WTC11 (cell line): ENCODE results near the gene F13A1. TPM values are rescaled to one million over a fixed set of nuclear protein-coding genes. Genes with fewer than 3 reads are reported as not detected.

Experiments used
- ATAC-seq: fragments of 200-7000 bp; cut with Tn5 transposase; 2 replicates; pipeline ENCODE4 v1.10.0; 2021; ENCODE audit warnings: mild to moderate bottlenecking, moderate library complexity
- CTCF ChIA-PET: fragments of 300-600 bp; sonication (Branson Sonifier 250); formaldehyde crosslinking; loops from one replicate; lab custom pipeline; 2021; ENCODE audit warnings: antibody characterized with exemption; lab: Charles Lee
- POLR2A ChIA-PET: fragments of 350-600 bp; sonication (Branson Sonifier 250); formaldehyde crosslinking; loops from one replicate; lab custom pipeline; 2021; ENCODE audit warnings: antibody characterized with exemption; lab: Charles Lee
- DNase-seq: peaks from one replicate; pipeline ENCODE4 v3.0.0; 2021; ENCODE audit warnings: low spot score
- H3K27ac Mint-ChIP-seq: 2 replicates; pipeline ENCODE4 v1.8.0; 2021; ENCODE audit warnings: mixed read lengths
- H3K27me3 Mint-ChIP-seq: 2 replicates; pipeline ENCODE4 v1.8.0; 2021; ENCODE audit warnings: low read depth, mild to moderate bottlenecking, moderate library complexity, mixed read lengths
- H3K36me3 Mint-ChIP-seq: 2 replicates; pipeline ENCODE4 v1.8.0; 2021; ENCODE audit warnings: mixed read lengths
- H3K4me1 Mint-ChIP-seq: 2 replicates; pipeline ENCODE4 v1.8.0; 2022; ENCODE audit warnings: mixed read lengths
- H3K4me3 Mint-ChIP-seq: 2 replicates; pipeline ENCODE4 v1.8.0; 2021; ENCODE audit warnings: mild to moderate bottlenecking, moderate library complexity, mixed read lengths
- H3K9me3 Mint-ChIP-seq: 2 replicates; pipeline ENCODE4 v1.8.0; 2021; ENCODE audit warnings: mixed read lengths
- CBFB ChIP-seq: sonication (generic); formaldehyde crosslinking; IDR thresholded peaks from 2 replicates; pipeline ENCODE4 v1.8.1; 2022; ENCODE audit warnings: mild to moderate bottlenecking, low read depth, missing genetic modification reagents
- CDX4 ChIP-seq: fragments of 250-450 bp; sonication (Bioruptor Pico); IDR thresholded peaks from 2 replicates; pipeline ENCODE4 v1.9.0; 2021; ENCODE audit warnings: moderate library complexity, mild to moderate bottlenecking, inconsistent platforms, borderline replicate concordance
- CTCF ChIP-seq: fragments of 200-600 bp; IDR thresholded peaks from 2 replicates; pipeline ENCODE4 v1.8.0; 2022; ENCODE audit warnings: antibody characterized with exemption
- ELF4 ChIP-seq: sonication (generic); formaldehyde crosslinking; IDR thresholded peaks from 2 replicates; pipeline ENCODE4 v1.8.1; 2022; ENCODE audit warnings: low read depth, mild to moderate bottlenecking, moderate library complexity, missing genetic modification reagents
- ERG ChIP-seq: fragments of 250-450 bp; sonication (Bioruptor Pico); IDR thresholded peaks from 2 replicates; pipeline ENCODE4 v1.8.0; 2021; ENCODE audit warnings: mild to moderate bottlenecking
- ESRRA ChIP-seq: sonication (generic); formaldehyde crosslinking; IDR thresholded peaks from 2 replicates; pipeline ENCODE4 v1.8.1; 2022; ENCODE audit warnings: mild to moderate bottlenecking, missing genetic modification reagents, borderline replicate concordance
- ETV6 ChIP-seq: sonication (generic); formaldehyde crosslinking; IDR thresholded peaks from 2 replicates; pipeline ENCODE4 v1.8.1; 2022; ENCODE audit warnings: mild to moderate bottlenecking, missing genetic modification reagents
- GABPB1 ChIP-seq: sonication (generic); formaldehyde crosslinking; IDR thresholded peaks from 2 replicates; pipeline ENCODE4 v1.8.1; 2023; ENCODE audit warnings: mild to moderate bottlenecking, missing genetic modification reagents
- NFATC4 ChIP-seq: fragments of 250-450 bp; sonication (Bioruptor Pico); IDR thresholded peaks from 2 replicates; pipeline ENCODE4 v1.9.0; 2021; ENCODE audit warnings: mild to moderate bottlenecking
- PREB ChIP-seq: sonication (generic); formaldehyde crosslinking; IDR thresholded peaks from 2 replicates; pipeline ENCODE4 v1.8.1; 2022; ENCODE audit warnings: mild to moderate bottlenecking, missing genetic modification reagents, moderate library complexity, borderline replicate concordance
- PRRX2 ChIP-seq: fragments of 250-450 bp; sonication (Bioruptor Pico); IDR thresholded peaks from 2 replicates; pipeline ENCODE4 v1.8.0; 2021; ENCODE audit warnings: mild to moderate bottlenecking
- SP1 ChIP-seq: sonication (generic); formaldehyde crosslinking; conservative IDR thresholded peaks from 2 replicates; pipeline ENCODE4 v1.8.1; 2022; ENCODE audit warnings: missing genetic modification reagents
- ZNF317 ChIP-seq: sonication (generic); formaldehyde crosslinking; IDR thresholded peaks from 2 replicates; pipeline ENCODE4 v1.8.1; 2023; ENCODE audit warnings: low read depth, mild to moderate bottlenecking, moderate library complexity, missing genetic modification reagents, borderline replicate concordance
- ZNF425 ChIP-seq: fragments of 250-450 bp; sonication (Bioruptor Pico); conservative IDR thresholded peaks from 2 replicates; pipeline ENCODE4 v1.9.0; 2021; ENCODE audit warnings: mild to moderate bottlenecking
- ZNF671 ChIP-seq: fragments of 250-450 bp; sonication (Bioruptor Pico); IDR thresholded peaks from 2 replicates; pipeline ENCODE4 v1.8.0; 2021; ENCODE audit warnings: mild to moderate bottlenecking
- total RNA-seq: library from RNA; stranded (reverse); gene quantifications from 3 replicates; pipeline ENCODE4 v1.2.3, GENCODE V29; 2021
- TF ChIP-seq, protein P1 (sequence below): sonication (generic); formaldehyde crosslinking; IDR thresholded peaks from 2 replicates; pipeline ENCODE4 v1.8.1; 2023; ENCODE audit warnings: mild to moderate bottlenecking, missing genetic modification reagents, moderate library complexity
- TF ChIP-seq, protein P2 (sequence below): sonication (generic); formaldehyde crosslinking; IDR thresholded peaks from 2 replicates; pipeline ENCODE4 v1.8.1; 2022; ENCODE audit warnings: mild to moderate bottlenecking, moderate library complexity, missing genetic modification reagents
- TF ChIP-seq, protein P3 (sequence below): sonication (generic); formaldehyde crosslinking; IDR thresholded peaks from 2 replicates; pipeline ENCODE4 v1.8.1; 2022; ENCODE audit warnings: low read depth, missing genetic modification reagents, borderline replicate concordance

The F13A1 gene
- total RNA-seq, 1 experiment from 2014 or later: 1.0 TPM

GRCh38 chr6:6248651-6249050 is 71.8 kb downstream of the F13A1 start:
- H3K4me1 Mint-ChIP-seq: peaks cover 4% of the 10 kb centered on the region; the same call in 1 of the 2 replicates
- ChIA-PET POLR2A (no interaction called here), CTCF (no interaction called here)
- DNase-seq: no peak
- H3K36me3 Mint-ChIP-seq: no peaks in the 10 kb centered on the region
- H3K27me3 Mint-ChIP-seq: no peaks in the 10 kb centered on the region
- ATAC-seq: no peak
- no peaks in the 10 kb centered on the region for H3K9me3 Mint-ChIP-seq
- TF ChIP-seq PRRX2 (CRISPR knock-in tag): no peak
- TF ChIP-seq CTCF: no peak
- no peak for TF ChIP-seq CBFB (CRISPR knock-in tag)
- no peak for TF ChIP-seq ZNF317 (CRISPR knock-in tag)
- H3K4me3 Mint-ChIP-seq: no peak overlapping the region
- H3K27ac Mint-ChIP-seq: no peak overlapping the region

- DNase-seq (no peak), ATAC-seq (no peak)
- no peaks in the 10 kb centered on the region for H3K27me3 Mint-ChIP-seq
- H3K36me3 Mint-ChIP-seq: no peaks in the 10 kb centered on the region
- CTCF ChIA-PET: no interaction called here
- no peak overlapping the region for H3K4me3 Mint-ChIP-seq
- no peak overlapping the region for H3K27ac Mint-ChIP-seq
- H3K9me3 Mint-ChIP-seq: no peaks in the 10 kb centered on the region
- H3K4me1 Mint-ChIP-seq: peaks cover 4% of the 10 kb centered on the region; the same call in 1 of the 2 replicates
- POLR2A ChIA-PET: no interaction called here
- TF ChIP-seq NFATC4 (CRISPR knock-in tag) (no peak), ZNF425 (CRISPR knock-in tag) (no peak), ZNF317 (CRISPR knock-in tag) (no peak), ETV6 (no peak), PREB (no peak), CDX4 (CRISPR knock-in tag) (no peak), ELF4 (CRISPR knock-in tag) (no peak), ZNF671 (CRISPR knock-in tag) (no peak), GABPB1 (CRISPR knock-in tag) (no peak), SP1 (CRISPR knock-in tag) (no peak), CBFB (CRISPR knock-in tag) (no peak), ESRRA (CRISPR knock-in tag) (no peak), ERG (CRISPR knock-in tag) (no peak)
- TF ChIP-seq, protein P1, sequence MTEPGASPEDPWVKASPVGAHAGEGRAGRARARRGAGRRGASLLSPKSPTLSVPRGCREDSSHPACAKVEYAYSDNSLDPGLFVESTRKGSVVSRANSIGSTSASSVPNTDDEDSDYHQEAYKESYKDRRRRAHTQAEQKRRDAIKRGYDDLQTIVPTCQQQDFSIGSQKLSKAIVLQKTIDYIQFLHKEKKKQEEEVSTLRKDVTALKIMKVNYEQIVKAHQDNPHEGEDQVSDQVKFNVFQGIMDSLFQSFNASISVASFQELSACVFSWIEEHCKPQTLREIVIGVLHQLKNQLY (CRISPR knock-in tag): no peak
- TF ChIP-seq, protein P2, sequence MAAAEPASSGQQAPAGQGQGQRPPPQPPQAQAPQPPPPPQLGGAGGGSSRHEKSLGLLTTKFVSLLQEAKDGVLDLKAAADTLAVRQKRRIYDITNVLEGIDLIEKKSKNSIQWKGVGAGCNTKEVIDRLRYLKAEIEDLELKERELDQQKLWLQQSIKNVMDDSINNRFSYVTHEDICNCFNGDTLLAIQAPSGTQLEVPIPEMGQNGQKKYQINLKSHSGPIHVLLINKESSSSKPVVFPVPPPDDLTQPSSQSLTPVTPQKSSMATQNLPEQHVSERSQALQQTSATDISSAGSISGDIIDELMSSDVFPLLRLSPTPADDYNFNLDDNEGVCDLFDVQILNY (CRISPR knock-in tag): no peak
- TF ChIP-seq, protein P3, sequence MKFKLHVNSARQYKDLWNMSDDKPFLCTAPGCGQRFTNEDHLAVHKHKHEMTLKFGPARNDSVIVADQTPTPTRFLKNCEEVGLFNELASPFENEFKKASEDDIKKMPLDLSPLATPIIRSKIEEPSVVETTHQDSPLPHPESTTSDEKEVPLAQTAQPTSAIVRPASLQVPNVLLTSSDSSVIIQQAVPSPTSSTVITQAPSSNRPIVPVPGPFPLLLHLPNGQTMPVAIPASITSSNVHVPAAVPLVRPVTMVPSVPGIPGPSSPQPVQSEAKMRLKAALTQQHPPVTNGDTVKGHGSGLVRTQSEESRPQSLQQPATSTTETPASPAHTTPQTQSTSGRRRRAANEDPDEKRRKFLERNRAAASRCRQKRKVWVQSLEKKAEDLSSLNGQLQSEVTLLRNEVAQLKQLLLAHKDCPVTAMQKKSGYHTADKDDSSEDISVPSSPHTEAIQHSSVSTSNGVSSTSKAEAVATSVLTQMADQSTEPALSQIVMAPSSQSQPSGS: no peak
These were observed 73.9 kb downstream of the F13A1 start for GRCh38 chr6:6246544-6246943.
